Activated T-cell treated with anti-CD3 and anti-CD28 coated beads for 24 hours (primary cell): ENCODE measurements around the gene TCP11.

Experiments used
- DNase-seq: peaks from one replicate; pipeline ENCODE4 v3.0.0-alpha.2; 2020; ENCODE audit warnings: low read depth

Gene TCP11

GRCh38 chr6:35141007-35141655, at the start of gene TCP11:
TCP11 (minus strand) TSS chr6:35141339; CDS start chr6:35140870, 469 bp downstream.
- peak; percentile 5 for DNase-seq

- no peak for DNase-seq
These were observed 49.2 kb upstream of the TCP11 start for GRCh38 chr6:35190306-35190705.

GRCh38 chr6:35188886-35189285, 47.7 kb upstream of the TCP11 start:
- DNase-seq, result no peak

- DNase-seq, result no peak
These were observed 45.4 kb upstream of the TCP11 start for GRCh38 chr6:35186571-35186970.

- DNase-seq, result no peak
These were observed 44.8 kb upstream of the TCP11 start for GRCh38 chr6:35185971-35186370.

- DNase-seq, result no peak
These were observed 44.2 kb upstream of the TCP11 start for GRCh38 chr6:35185302-35185681.

GRCh38 chr6:35184580-35185301, 43.6 kb upstream of the TCP11 start:
- no peak for DNase-seq

- no peak for DNase-seq
These were observed 42.8 kb upstream of the TCP11 start for GRCh38 chr6:35183935-35184334.

- DNase-seq, result no peak
These were observed 42.1 kb upstream of the TCP11 start for GRCh38 chr6:35183281-35183680.

- no peak for DNase-seq
These were observed 40.9 kb upstream of the TCP11 start for GRCh38 chr6:35181933-35182612.

GRCh38 chr6:35181308-35181932, 40.3 kb upstream of the TCP11 start:
- no peak for DNase-seq

- DNase-seq, result no peak
These were observed 38.9 kb upstream of the TCP11 start for GRCh38 chr6:35179901-35180535.

- DNase-seq, result no peak
These were observed 38.0 kb upstream of the TCP11 start for GRCh38 chr6:35178932-35179832.

GRCh38 chr6:35178012-35178411, 36.9 kb upstream of the TCP11 start:
- DNase-seq, result no peak

- no peak for DNase-seq
These were observed 36.5 kb upstream of the TCP11 start for GRCh38 chr6:35177596-35177995.

- DNase-seq, result no peak
These were observed 36.0 kb upstream of the TCP11 start for GRCh38 chr6:35177157-35177556.

- no peak for DNase-seq
These were observed 35.3 kb upstream of the TCP11 start for GRCh38 chr6:35176301-35177024.

GRCh38 chr6:35174501-35174900, 33.4 kb upstream of the TCP11 start:
- no peak for DNase-seq

- DNase-seq, result no peak
These were observed 32.9 kb upstream of the TCP11 start for GRCh38 chr6:35174088-35174434.

GRCh38 chr6:35173427-35174087, 32.4 kb upstream of the TCP11 start:
- DNase-seq, result no peak
